OCI-LY7 (cell line): ENCODE measurements around the gene MTG1. TPM values are rescaled to one million over a fixed set of nuclear protein-coding genes. Genes with fewer than 3 reads are reported as not detected.
"Not testable (repeated sequence)": the region's sequence is repeated elsewhere in the genome, so short reads cannot be mapped to it uniquely, and the experiment has no call there.

ENCODE experiments used
- BruUV-seq: library from RNA; stranded (reverse); fragments of 400-500 nt; replicated peaks from 2 replicates; lab custom pipeline; 2021; lab: Mats Ljungman, UMichigan
- CTCF ChIA-PET: fragments of 300-600 bp; sonication (Branson Sonifier 250); formaldehyde crosslinking; loops from one replicate; lab custom pipeline; 2022; ENCODE audit warnings: antibody characterized with exemption; ENCODE audit not compliant: unreplicated experiment; lab: Charles Lee
- POLR2A ChIA-PET: fragments of 300-600 bp; sonication (Branson Sonifier 250); formaldehyde crosslinking; loops from one replicate; lab custom pipeline; 2022; ENCODE audit warnings: antibody characterized with exemption; lab: Charles Lee
- DNase-seq: peaks from one replicate; pipeline ENCODE4 v3.0.0-alpha.2; 2015; ENCODE audit warnings: low spot score
- H2AFZ ChIP-seq: fragments of 200-600 bp; sonication (generic), shearing (Covaris generic); 2 replicates; pipeline ENCODE4 v1.6.1; 2014; ENCODE audit warnings: mild to moderate bottlenecking, antibody characterized with exemption, low read length, moderate library complexity
- H3K27ac ChIP-seq: fragments of 200-600 bp; sonication (generic); 2 replicates; pipeline ENCODE4 v1.5.1; 2014; ENCODE audit warnings: mixed run types, low read depth, mild to moderate bottlenecking, moderate library complexity, low read length, inconsistent platforms; ENCODE audit not compliant: poor library complexity, severe bottlenecking
- H3K36me3 ChIP-seq: fragments of 200-600 bp; sonication (generic); 2 replicates; pipeline ENCODE4 v1.6.1; 2014; ENCODE audit warnings: mild to moderate bottlenecking, antibody characterized with exemption, low read length, moderate library complexity, mixed read lengths; ENCODE audit not compliant: insufficient read depth
- H3K4me1 ChIP-seq: fragments of 200-600 bp; sonication (generic); 2 replicates; pipeline ENCODE4 v1.5.1; 2014; ENCODE audit warnings: mild to moderate bottlenecking, low read length; ENCODE audit not compliant: insufficient read depth, poor library complexity, severe bottlenecking
- H3K4me2 ChIP-seq: fragments of 200-600 bp; sonication (generic); 2 replicates; pipeline ENCODE4 v1.6.1; 2014; ENCODE audit warnings: mild to moderate bottlenecking, low read length
- H3K4me3 ChIP-seq: fragments of 200-600 bp; sonication (generic); 2 replicates; pipeline ENCODE4 v1.5.1; 2014; ENCODE audit warnings: mild to moderate bottlenecking, low read depth, low read length; ENCODE audit not compliant: poor library complexity, severe bottlenecking
- H3K79me2 ChIP-seq: fragments of 200-600 bp; sonication (generic); 2 replicates; pipeline ENCODE4 v1.6.1; 2016; ENCODE audit warnings: low read depth, mild to moderate bottlenecking, low read length, moderate library complexity, mixed read lengths; ENCODE audit not compliant: insufficient read depth
- H3K9me2 ChIP-seq: fragments of 200-600 bp; sonication (generic); 2 replicates; pipeline ENCODE4 v1.6.1; 2016; ENCODE audit warnings: mild to moderate bottlenecking, low read length, mixed read lengths; ENCODE audit not compliant: insufficient read depth
- H3K9me3 ChIP-seq: fragments of 200-600 bp; sonication (generic); 2 replicates; pipeline ENCODE4 v1.6.1; 2014; ENCODE audit warnings: mild to moderate bottlenecking, mixed run types, low read length, mixed read lengths
- H4K20me1 ChIP-seq: fragments of 200-600 bp; sonication (generic); 2 replicates; pipeline ENCODE4 v1.6.1; 2014; ENCODE audit warnings: mild to moderate bottlenecking, antibody characterized with exemption, low read length, moderate library complexity, mixed read lengths; ENCODE audit not compliant: insufficient read depth
- EZH2phosphoT487 ChIP-seq: fragments of 200-600 bp; sonication (generic); IDR thresholded peaks from 2 replicates; pipeline ENCODE4 v1.6.1; 2018; ENCODE audit warnings: low read depth, borderline replicate concordance, mild to moderate bottlenecking, mixed run types, antibody characterized with exemption, low read length, moderate library complexity, mixed read lengths
- intact Hi-C: fragments of 100-400 bp; cut with micrococcal nuclease; formaldehyde crosslinking; loops from one replicate; pipeline ENCODE4 v1.10.0; 2022; ENCODE audit not compliant: unreplicated experiment
- total RNA-seq, 2 experiments: library from RNA; depleted of rRNA in 1 of 2; stranded (reverse); fragments of >200 nt in 1 of 2; shearing (Covaris generic) in 1 of 2; gene quantifications; 2 replicates each; pipeline ENCODE4 v1.2.3, GENCODE V29; 2014 to 2022
- TF ChIP-seq, protein P1 (sequence below): fragments of 200-600 bp; sonication (generic); conservative IDR thresholded peaks from 2 replicates; pipeline ENCODE4 v1.5.1; 2014; ENCODE audit warnings: mild to moderate bottlenecking, antibody characterized with exemption, low read length, moderate library complexity, mixed read lengths

The MTG1 gene
- total RNA-seq, 2 experiments from 2014 or later: 85.6 to 101 TPM

DNA sequence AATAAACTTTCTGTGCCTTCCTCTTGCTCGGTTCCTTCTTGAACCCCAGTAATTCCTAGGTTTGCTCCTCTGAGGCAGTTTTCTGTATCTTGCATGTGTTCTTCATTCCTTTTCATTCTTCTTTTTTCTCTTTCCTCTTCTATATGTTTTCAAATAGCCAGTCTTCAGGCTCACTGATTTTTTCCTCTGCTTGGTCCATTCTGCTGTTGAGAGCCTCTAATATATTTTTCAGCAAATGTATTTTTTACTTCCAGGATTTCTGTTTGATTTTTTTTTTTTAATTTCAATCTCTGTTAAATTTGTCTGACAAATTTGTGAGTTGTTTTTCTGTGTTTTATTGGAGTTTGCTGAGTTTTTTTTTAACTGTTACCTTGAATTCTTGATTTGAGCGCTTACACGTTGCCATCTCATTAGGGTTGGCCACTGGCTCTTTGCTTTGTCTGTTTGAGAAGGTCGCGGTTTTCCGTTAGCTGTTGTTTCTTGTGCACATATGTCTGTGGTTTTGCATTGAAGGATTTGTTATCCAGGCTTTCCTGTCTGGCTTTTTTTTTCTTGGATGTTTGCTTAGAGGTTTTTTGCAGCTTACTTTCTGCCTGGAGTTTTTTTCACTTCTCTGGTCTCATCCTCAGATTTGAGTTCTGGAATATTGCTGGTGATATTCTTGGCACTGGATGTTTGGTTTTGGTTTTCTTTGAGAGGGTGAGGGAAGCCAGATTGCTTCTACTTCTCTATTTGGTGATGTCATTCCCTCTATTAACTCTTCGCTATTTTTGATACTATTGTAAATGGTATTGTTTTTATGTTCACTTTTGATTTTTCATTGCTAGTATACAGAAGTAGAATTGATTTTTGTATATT lies 17.8 kb downstream of the MTG1 start:
- ChIA-PET POLR2A (interaction anchor here (0.6 kb wide), 1 partner anchor 55 kb away, joined by 3 read pairs; no protein-coding TSS in a partner anchor), CTCF (no interaction called here)
- Histone ChIP-seq H4K20me1 (no peaks in the 10 kb centered on the region), H3K4me3 (no peak overlapping the region), H2AFZ (no peak overlapping the region), H3K79me2 (peaks cover 65% of the 10 kb centered on the region), H3K27ac (no peak overlapping the region), H3K4me2 (no peak overlapping the region), H3K9me2 (no peaks in the 10 kb centered on the region), H3K36me3 (peaks cover 84% of the 10 kb centered on the region), H3K4me1 (no peaks in the 10 kb centered on the region), H3K9me3 (peaks cover 52% of the 10 kb centered on the region)
- intact Hi-C loops: no loop called here
- no peak for TF ChIP-seq EZH2phosphoT487
- TF ChIP-seq, protein P1, sequence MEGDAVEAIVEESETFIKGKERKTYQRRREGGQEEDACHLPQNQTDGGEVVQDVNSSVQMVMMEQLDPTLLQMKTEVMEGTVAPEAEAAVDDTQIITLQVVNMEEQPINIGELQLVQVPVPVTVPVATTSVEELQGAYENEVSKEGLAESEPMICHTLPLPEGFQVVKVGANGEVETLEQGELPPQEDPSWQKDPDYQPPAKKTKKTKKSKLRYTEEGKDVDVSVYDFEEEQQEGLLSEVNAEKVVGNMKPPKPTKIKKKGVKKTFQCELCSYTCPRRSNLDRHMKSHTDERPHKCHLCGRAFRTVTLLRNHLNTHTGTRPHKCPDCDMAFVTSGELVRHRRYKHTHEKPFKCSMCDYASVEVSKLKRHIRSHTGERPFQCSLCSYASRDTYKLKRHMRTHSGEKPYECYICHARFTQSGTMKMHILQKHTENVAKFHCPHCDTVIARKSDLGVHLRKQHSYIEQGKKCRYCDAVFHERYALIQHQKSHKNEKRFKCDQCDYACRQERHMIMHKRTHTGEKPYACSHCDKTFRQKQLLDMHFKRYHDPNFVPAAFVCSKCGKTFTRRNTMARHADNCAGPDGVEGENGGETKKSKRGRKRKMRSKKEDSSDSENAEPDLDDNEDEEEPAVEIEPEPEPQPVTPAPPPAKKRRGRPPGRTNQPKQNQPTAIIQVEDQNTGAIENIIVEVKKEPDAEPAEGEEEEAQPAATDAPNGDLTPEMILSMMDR: no peak
- DNase-seq: no peak
- BruUV-seq: no TSS peak

DNA sequence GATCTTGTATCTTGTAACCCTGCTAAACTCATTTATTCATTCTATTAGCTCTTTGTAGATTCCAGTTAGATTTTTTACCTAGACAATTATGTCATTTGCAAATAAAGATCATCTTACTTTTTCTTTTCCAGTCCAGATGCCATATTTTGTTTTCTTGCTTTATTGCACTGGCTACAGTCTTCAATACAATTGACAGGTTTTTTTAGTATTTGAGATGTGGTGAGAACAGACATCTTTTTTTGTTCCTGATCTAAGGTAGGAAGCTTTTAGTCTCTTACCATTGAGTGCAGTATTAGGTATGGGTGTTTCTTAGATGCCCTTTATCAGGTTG lies 18.4 kb downstream of the MTG1 start:
- no TSS peak for BruUV-seq
- H3K9me2 ChIP-seq: no peaks in the 10 kb centered on the region
- no peaks in the 10 kb centered on the region for H3K4me1 ChIP-seq
- H3K4me3 ChIP-seq: no peak overlapping the region
- H3K4me2 ChIP-seq: no peak overlapping the region
- no peak for DNase-seq
- no peak overlapping the region for H3K27ac ChIP-seq
- peaks cover 79% of the 10 kb centered on the region for H3K36me3 ChIP-seq
- CTCF ChIA-PET: no interaction called here
- no peak overlapping the region for H2AFZ ChIP-seq
- no peak for TF ChIP-seq EZH2phosphoT487
- TF ChIP-seq, protein P1: no peak
- intact Hi-C loops: no loop called here
- POLR2A ChIA-PET: interaction anchor here (0.6 kb wide), 1 partner anchor 55 kb away, joined by 3 read pairs; no protein-coding TSS in a partner anchor
- H3K79me2 ChIP-seq: peaks cover 59% of the 10 kb centered on the region
- no peaks in the 10 kb centered on the region for H4K20me1 ChIP-seq
- H3K9me3 ChIP-seq: peaks cover 52% of the 10 kb centered on the region

GRCh38 chr10:133414401-133414800 lies 20.4 kb downstream of the MTG1 start:
- H2AFZ ChIP-seq, H3K4me1 ChIP-seq, H3K27ac ChIP-seq, CTCF ChIA-PET, H3K4me2 ChIP-seq, H3K4me3 ChIP-seq, DNase-seq, BruUV-seq, POLR2A ChIA-PET, H4K20me1 ChIP-seq, intact Hi-C loops, H3K9me2 ChIP-seq: not testable (repeated sequence)
- Histone ChIP-seq H3K36me3 (peaks cover 74% of the 10 kb centered on the region), H3K79me2 (peaks cover 40% of the 10 kb centered on the region), H3K9me3 (peaks cover 43% of the 10 kb centered on the region)
